ENCODE measurements around the gene MAD1L1.
"Not testable (repeated sequence)": the region's sequence is repeated elsewhere in the genome, so short reads cannot be mapped to it uniquely, and the experiment has no call there.

The MAD1L1 gene

GRCh38 chr7:2008101-2008935 is 224.4 kb downstream of the MAD1L1 start:
- DNase-seq = no peak

- DNase-seq = no peak
Observed at GRCh38 chr7:2007551-2007950, 225.2 kb downstream of the MAD1L1 start.

- no peak for DNase-seq
Observed at GRCh38 chr7:2006921-2007381, 225.8 kb downstream of the MAD1L1 start.

GRCh38 chr7:2006231-2006771 is 226.4 kb downstream of the MAD1L1 start:
- no peak for DNase-seq

GRCh38 chr7:2005786-2006185 is 227.0 kb downstream of the MAD1L1 start:
- no peak for DNase-seq

GRCh38 chr7:2004841-2005725 is 227.7 kb downstream of the MAD1L1 start:
- DNase-seq = no peak

GRCh38 chr7:2003931-2004812 is 228.6 kb downstream of the MAD1L1 start:
- DNase-seq = no peak

- no peak for DNase-seq
Observed at GRCh38 chr7:2003451-2003930, 229.3 kb downstream of the MAD1L1 start.

- DNase-seq = no peak
Observed at GRCh38 chr7:2002561-2003450, 229.9 kb downstream of the MAD1L1 start.

GRCh38 chr7:2001601-2002442 is 230.9 kb downstream of the MAD1L1 start:
- no peak for DNase-seq

GRCh38 chr7:2000746-2001321 is 231.9 kb downstream of the MAD1L1 start:
- DNase-seq = no peak

GRCh38 chr7:2000153-2000687 is 232.5 kb downstream of the MAD1L1 start:
- DNase-seq = no peak

GRCh38 chr7:1999278-1999984 is 233.3 kb downstream of the MAD1L1 start:
- no peak for DNase-seq

GRCh38 chr7:1998146-1998545 is 234.6 kb downstream of the MAD1L1 start:
- DNase-seq = no peak

- DNase-seq = no peak
Observed at GRCh38 chr7:1997537-1998076, 235.1 kb downstream of the MAD1L1 start.

- DNase-seq = no peak
Observed at GRCh38 chr7:1996816-1997215, 235.9 kb downstream of the MAD1L1 start.

- DNase-seq = not testable (repeated sequence)
Observed at GRCh38 chr7:1995911-1996420, 236.8 kb downstream of the MAD1L1 start.

GRCh38 chr7:1995426-1995825 is 237.3 kb downstream of the MAD1L1 start:
- no peak for DNase-seq
